NCI-H510A (cell line): ENCODE measurements around the gene C19orf53.
"Not testable (repeated sequence)": the region's sequence is repeated elsewhere in the genome, so short reads cannot be mapped to it uniquely, and the experiment has no call there.

Experiments
- DNase-seq: peaks from one replicate; lab custom pipeline; 2025; lab: John Stamatoyannopoulos, UW

Gene C19orf53

DNA sequence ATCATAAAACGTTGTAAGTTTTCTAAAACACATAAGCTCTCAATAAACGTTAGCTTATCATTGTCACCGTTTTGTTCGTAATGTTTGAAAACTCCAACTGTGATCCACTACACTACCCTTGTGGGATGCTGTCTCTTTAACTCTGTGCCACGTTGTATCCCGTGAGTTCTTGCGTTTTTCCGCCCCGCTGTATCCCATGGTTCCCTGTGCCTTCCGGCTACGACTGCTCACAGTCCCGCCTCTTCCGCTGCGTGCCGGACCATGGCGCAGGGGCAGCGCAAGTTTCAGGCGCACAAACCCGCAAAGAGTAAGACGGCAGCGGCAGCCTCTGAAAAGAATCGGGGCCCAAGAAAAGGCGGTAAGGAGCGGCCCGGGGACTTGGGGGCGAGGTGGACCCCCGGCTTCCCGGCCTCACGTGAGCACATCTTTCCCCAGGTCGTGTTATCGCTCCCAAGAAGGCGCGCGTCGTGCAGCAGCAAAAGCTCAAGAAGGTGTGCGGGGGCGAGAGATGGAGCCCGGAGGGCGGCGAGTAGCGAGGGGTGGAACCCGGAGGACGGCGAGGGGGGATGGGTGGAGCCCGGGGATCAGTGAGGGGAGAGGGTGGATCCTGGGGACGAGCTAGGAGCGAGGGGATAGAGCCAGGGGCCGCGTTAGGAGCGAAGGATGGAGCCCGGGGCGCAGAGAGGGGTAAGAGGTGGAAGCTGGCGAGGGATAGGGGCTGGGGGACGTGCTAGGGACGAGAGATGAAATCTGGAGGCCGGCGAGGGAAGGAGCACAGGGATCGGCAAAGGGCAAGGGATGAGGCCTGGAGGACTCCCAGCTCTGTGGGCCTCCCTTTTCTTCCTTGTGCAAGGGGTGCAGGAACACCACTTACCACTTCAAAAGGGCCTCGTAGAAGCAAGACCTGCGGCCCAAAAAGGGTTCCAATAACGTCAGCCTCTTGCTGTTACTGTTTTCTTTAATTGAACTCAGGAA, at the start of gene C19orf53:
Gene C19orf53, plus strand, starts transcription at position 240 of the 975 bp plus-strand sequence. Its CDS starts 22 bp downstream, at position 262.
- peak; percentile 92 for DNase-seq

DNA sequence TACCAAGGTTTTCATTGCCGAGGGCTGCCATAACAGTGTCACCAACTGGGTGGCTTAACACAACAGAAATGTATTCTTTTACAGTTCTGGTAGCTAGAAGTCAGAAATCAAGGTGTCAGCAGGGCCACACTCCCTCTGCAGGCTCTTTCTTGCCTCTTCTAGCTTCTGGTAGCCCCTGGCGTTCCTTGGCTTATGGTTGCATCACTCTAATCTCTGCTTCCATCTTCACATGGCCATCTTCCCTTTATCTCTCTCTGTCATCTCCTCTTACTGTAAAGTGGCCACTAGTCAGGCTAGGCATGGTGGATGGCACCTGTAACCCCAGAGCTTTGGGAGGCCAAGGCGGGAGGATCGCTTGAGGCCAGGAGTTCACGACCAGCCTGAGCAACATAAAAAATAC, 47.9 kb upstream of the C19orf53 start:
- DNase-seq, result no peak

DNA sequence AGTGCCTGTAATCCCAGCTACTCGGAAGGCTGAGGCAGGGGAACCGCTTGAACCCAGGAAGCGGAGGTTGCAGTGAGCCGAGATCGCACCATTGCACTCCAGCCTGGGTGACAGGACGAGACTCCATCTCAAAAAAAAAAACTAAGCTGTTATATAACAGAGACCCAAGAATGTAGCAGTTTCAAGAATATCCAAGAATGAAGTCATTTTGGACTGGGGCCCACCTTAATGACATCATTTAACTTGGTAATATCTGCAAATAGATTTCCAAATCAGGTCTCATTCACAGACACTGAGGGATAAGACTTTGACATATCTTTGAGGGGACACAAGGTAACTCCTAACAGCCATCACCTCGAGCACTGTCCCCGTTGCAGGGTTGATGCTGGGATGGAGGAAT, 46.5 kb upstream of the C19orf53 start:
- DNase-seq, result no peak

DNA sequence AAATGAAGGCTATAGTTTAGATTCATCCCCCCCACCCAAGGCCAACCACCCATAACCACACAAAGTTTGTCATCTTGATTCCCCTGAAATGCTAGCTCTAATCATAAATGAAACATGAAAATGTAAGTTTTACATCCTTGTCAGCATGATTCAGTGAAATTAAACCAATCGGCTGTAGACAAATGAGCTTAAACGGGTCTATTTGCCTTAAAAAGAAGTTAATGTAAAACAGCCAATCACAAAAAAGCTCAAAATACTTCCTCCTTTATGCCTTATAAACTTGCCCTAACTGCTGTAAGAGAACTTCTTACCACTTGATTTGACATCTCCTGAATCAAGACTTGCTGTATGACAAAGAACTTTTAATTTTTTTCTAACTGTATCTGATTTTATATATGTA, 44.4 kb upstream of the C19orf53 start:
- no peak for DNase-seq

DNA sequence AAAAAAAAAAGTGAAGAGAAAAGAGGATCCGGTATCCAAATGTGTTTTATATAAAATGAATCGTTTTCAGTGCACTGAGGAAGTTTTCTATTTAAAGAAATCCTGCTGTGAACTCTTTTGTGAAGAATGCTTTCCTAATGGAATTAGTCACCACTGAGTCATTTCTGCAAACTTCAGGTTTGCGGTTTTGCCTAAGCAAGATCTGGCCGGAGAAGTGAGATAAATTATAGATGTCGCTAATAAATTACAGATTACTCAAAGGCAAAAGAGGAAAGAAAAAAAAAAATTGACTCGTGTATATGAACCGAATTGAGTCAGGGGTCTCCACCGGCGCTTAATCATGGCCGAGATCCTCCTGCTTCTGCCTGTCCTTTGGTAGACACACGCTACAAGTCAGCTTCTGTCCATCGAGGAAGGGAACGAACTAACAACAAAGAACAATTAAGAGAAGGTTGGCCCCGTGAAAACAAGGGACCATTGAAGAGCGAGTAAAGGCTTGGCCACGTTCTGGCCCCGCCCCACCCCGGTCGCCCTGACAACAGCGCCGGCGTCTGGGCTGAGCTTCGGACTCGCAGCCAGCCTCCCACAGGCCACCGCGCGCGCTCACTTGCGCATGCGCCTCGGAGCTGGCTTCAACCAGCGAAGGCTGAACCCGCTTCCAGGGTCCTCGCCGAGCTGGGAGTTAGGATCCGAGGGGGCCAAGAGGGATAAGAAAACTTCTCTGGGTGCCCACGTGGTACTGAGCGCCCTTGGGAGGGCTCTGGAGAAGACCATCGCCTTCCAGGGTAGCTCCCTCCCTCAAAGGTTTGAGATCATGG, 42.9 kb upstream of the C19orf53 start:
- peak; percentile 94 for DNase-seq

DNA sequence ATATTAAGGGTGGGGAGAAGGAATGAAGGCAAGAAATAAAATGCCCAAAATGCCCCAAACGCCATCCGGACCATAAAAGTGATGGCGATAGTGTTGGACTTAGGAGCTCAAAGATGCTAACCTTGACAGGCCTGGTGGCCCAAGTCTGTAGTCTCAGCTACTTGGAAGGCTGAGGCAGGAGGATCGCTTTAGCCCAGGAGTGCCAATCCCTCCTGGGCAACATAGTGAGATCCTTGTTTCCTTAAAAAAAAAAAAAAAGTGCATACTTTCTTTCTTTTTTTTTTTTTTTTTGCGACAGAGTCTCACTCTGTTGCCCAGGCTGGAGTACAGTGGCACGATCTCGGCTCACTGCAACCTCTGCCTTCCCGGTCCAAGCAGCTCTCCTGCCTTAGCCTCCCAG, 41.9 kb upstream of the C19orf53 start:
- no peak for DNase-seq

DNA sequence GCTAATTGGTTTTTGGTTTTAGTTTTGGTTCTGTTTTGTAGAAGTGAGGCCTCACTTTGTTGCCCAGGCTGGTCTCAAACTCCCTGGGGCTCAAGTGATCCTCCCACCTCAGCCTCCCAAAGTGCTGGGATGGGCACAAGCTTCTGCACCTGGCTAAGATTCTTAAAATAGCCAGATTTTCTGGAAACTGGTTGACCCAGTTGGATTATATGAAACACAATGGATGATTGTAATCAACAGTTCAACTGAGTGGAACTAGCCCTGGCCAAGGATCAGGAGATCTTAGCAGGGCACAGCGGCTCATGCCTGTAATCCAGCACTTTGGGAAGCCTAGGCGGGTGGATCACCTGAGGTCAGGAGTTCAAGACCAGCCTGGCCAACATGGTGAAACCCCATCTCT, 39.5 kb upstream of the C19orf53 start:
- DNase-seq, result no peak

DNA sequence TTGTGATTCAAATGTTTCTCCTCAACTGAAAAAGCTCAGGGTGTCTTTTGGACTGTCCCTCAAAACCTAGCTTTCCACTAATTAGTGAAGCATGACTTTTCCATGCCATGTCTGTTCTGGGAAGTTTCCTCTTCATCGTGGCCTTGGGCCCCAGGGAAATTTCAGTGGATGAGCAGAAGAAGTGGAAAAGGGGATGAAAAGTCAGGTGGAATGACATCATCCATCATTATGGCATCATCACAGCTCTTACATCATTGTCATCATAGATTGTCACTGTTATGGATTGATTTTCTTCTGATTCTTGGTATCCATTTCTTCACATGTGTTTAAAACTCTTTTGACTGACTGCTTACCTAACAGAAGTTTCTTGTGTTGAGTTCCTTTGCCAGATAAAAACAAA, 36.2 kb upstream of the C19orf53 start:
- no peak for DNase-seq

DNA sequence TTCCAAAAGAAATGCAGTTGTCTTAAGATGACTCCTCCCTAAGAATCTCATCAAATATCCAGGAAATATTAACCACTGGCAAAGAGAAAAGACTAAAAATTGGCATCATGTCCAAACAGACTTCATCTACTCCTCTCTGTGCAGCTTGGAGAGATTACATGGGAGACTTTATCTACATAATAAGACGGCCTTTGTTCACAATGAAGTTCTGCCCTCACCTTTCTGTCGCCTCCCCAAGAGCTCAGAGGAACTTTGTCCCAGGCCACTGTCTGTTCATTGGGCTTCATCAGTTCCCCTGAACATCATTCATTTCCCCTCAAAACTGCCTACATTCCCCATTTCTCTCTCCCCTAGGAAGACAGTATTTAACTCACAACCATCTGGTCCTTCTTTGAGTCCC, 32.4 kb upstream of the C19orf53 start:
- DNase-seq, result no peak

DNA sequence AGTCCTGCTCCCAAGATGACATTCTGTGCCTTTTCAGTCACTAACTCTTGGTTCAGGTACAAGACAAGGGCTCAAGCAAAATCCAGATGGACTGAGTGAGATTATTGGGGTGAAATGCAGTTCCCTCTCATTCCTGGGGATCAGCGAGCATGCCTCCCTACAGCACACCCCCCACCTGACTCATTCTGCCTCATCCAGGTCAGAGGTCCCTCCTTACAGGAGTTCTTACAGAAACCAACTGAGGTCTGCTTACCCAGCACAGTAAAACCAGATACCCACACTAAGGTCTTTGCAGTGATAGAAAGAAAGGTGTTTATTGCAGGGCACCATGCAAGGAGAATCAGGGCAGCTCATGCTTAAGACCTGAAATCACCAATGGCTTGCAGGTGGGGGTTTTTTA, 31.5 kb upstream of the C19orf53 start:
- no peak for DNase-seq

DNA sequence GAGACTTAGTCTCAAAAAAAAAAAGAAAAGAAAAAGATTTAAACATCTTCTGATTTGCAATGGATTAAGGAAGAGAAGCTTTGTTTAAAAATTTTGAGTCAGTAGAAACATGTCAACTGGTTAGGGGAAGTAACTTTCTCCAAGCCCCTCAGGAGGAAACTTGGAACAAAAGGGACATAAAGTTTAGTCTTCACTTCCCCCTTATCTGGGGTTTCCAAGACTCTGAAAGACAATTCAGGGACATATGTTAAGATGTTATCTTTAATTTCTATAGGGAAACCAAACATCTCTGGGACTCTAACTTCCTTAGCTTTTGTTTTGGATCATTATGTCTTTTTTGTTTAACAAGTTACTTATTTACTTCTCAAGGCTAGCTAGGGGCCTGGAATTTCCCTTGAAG, 30.1 kb upstream of the C19orf53 start:
- DNase-seq, result no peak

DNA sequence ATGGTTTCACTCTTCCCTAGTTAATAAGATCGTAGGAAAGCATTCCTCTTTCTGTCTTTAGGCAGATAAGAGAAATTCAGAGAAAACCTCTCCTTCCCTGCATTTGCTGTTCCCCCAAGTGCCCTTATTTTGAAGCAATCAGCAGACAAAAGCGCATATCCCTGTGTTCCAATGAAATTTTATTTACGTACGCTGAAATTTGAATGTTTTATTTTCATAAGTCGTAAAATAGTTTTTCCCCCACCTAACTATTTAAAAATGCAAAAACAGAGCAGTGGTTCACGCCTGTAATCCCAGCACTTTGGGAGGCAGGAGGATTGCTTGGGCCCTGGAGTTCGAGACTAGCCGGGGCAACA, 27.2 kb upstream of the C19orf53 start:
- no peak for DNase-seq

DNA sequence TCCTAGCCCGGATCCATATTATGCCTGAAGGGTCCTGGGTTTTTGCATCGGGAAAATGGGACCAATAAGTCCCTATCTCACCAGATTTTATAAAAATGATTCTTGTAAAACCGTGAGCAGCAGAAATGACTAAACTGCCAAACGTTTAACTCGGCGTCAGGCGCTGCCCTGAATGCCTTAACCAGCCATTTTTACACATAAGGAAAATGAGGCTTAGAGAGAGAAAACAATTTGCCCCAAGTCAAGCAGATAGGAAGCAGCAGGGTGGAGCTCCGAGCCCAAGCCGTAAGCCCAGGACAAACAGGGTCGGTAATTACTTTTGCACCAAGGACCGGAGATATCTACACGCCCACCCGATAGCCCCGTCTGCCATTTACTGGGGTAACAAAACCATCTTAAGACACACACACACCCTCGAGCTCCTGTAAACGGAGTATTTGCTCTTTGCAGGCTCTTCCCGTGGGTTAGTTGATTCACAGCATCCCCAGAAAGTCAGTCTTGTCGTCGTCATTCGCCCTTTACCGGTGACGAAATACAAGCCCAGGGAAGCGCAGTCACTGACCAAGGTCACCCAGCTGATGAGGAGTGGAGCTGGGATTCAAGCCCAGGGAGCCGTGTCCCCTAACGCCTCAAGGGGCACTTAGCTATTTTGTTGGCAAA, 26.0 kb upstream of the C19orf53 start:
- peak; percentile 10 for DNase-seq

DNA sequence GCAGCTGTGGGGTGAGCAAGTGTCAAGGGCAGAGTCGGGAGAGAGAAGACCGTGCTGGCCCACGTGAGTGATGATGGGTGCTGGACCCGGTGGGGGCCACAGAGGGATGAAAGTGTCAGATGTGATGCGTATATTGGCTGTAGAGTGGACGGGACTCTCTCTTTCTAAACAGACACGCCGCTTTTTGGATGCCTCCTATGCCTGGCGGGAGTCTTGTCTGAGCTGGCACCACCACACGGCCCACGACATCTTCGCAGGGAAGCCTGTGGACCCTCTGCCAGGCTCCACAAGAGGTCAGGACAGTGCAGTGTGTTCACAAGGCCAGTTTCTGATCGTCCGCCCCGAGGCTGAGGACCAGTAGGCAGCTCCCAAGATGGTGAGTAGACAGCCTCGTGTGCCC, 22.8 kb upstream of the C19orf53 start:
- no peak for DNase-seq

DNA sequence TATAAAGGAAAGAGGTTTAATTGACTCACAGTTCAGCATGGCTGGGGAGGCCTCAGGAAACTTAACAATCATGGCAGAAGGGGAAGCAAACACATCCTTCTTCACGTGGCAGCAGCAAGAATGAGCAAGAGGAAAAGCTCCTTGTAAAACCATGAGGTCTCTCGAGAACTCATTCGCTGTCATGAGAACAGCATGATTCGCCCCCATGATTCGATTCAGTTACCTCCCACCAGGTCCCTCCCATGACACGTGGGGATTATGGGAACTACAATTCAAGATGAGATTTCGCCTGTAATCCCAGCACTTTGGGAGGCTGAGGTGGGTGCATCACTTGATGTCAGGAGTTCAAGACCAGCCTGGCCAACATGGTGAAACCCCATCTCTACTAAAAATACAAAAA, 20.6 kb upstream of the C19orf53 start:
- not testable (repeated sequence) for DNase-seq

DNA sequence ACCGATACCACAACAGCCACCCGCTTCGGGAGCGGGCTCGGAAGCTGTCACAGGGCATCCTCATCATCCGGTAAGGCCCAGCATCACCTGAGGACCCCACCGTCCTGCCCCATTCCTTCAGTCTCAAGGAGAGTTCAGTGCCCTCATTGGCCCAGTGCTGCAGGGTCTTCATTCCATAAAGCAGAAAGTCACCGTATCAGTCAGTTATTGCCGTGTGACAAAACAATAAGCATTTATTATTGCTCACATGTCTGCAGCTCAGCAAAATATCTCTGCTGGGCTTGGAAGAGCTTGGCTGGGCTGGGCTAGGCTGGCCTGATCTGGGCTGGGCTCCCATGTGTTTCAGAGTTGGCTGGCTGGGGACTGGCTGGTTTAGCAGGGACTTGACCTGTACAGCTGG, 18.0 kb upstream of the C19orf53 start:
- DNase-seq, result no peak

DNA sequence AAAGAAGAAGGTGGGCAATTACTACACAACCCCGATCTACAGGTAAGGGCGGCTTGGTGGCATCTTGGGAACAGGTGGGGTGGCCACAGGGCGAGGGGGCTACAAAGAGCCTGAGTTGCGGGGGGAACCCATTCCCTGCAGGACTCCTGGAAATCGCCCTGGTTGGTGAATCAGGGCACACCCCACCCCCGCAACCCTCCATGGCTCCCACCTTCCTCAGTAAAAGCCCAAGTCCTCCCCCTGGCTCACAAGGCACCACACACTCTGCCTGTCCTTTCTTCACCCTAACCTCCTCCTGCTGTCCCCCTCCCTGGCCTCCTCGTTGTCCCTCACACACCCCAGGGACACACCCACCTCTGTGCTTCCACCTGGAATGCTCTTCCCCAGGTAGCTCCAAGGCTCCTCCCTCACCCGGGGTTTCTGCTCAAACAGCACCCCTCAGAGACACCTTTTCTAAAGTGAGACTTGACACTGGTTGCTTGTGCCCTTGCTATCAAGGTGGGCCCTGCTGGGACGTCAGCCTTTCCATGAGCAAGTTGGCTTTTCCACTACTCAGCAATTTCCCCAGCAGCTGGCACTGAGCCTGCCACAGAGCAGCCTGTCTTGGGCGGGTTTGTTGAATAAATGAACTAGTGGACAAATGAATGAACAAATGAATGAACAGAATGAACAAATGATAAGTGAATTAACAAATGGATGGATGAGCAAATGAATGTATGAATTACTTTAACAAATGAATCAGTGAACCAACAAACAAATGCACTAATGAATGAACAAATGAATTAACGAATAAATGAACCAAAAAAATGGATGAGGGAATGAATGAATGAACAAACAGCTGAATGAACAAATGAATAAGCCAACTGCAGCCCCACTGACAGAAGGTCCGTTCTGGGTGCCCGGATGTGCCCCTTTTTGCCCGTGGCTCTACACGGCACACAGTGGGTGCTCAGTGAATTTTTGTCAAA, 16.2 kb upstream of the C19orf53 start:
- DNase-seq, result no peak

DNA sequence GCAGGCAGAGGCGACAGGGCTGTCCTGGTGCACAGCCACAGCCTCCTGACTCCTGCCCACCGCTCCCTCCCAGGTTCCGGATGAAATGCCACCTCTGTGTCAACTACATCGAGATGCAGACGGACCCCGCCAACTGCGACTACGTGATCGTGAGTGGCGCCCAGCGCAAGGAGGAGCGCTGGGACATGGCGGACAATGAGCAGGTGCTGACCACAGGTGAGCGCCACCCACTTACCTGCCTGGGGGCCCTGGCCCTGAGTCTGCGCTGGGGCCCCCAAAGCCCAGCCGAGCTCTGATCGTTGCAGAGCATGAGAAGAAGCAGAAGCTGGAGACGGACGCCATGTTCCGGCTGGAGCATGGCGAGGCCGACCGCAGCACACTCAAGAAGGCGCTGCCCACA, 15.5 kb upstream of the C19orf53 start:
- DNase-seq, result no peak

DNA sequence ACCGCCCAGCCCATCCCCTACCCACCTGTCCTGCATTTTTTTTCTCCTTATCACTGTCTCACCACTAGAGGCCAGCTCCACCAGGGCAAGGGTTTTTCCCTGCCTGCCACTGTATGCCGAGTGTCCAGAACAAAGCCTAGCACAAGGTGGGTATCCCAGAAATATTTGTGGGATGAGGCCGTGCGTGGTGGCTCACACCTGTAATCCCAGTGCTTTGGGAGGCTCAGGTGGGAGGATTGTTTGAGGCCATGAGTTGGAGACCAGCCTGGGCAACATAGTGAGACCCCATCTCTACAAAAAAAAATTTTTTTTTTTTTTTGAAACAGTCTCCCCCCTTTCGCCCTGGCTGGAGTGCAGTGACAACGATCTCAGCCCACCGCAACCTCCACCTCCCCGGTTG, 12.8 kb upstream of the C19orf53 start:
- DNase-seq, result no peak

DNA sequence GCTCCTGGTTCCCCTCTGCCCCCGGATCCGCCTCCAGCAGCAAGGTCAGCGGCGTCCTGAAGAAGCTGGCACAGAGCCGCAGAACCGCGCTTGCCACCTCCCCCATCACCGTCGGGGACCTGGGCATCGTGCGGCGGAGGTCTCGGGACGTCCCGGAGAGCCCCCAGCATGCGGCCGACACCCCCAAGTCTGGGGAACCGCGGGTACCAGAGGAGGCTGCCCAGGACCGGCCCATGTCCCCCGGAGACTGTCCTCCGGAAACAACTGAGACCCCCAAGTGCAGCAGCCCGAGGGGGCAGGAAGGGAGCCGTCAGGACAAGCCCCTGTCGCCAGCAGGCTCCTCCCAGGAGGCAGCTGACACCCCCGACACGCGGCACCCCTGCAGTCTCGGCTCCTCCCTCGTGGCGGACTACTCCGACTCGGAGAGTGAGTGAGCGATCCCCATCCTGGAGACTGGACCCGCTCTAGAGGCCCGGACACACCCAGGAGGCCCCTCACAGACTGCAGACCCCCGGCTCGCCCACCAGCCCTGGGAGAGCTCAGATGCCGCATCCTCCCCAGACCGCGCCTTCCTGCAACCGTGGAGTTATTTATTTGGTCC, 11.5 kb upstream of the C19orf53 start:
- DNase-seq, result no peak

DNA sequence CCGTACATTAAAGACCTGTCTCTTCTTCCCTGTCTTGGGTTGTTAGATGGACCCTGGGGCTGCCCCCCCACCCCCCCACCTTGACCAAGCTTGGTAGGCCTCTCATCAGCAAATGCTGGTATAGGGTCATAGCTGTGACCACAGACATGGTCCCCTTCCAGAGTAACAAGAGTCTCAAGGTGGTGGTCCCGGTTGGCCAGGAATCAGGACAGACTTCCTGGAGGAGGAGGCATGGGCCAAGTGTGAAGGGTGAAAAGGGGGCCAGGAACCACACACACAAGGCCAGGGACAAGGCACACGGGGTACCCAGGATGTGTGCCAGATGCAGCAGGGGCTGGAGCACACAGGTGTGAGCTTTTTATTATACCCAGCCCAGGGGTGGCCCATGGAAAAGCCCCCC, 11.0 kb upstream of the C19orf53 start:
- no peak for DNase-seq
